Right hindlimb (tissue), 1 donor: ENCODE data around the gene YBX2.

Source experiments
- DNase-seq: peaks from one replicate; pipeline ENCODE4 v3.0.0-alpha.2; 2018

YBX2 gene

DNA sequence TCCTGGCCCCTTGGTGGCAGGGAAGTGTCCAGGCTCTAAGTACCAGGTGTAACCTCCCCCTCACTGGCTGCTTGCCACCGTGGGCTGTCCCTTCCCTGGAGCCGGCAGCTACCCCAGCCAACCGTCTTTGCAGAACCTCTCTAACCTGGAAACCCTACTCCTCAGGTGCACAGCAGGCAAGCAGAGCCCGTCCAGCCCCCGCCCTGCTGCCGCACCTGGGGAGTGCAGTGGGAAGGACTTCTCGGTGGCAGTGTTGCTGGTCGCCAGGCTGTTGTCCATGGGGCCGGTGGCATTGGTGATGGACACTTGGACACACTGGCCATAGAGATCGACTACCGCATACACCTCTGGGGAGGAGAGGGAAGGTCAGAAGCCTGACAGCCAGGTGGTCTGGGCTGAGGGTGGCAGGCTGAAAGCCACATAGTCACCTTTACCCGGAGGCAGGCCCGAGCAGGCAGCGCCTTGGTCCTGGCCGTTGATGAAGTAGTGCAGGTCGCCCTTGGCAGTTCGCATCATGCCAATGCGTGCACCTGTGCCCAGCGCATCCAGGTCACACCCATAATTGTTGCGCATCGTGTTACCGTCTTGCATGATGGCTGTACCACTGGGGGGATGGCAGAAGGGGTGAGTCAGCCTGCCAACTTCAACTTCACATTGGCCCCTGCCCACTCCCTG, 28.2 kb upstream of the YBX2 start:
- no peak for DNase-seq

DNA sequence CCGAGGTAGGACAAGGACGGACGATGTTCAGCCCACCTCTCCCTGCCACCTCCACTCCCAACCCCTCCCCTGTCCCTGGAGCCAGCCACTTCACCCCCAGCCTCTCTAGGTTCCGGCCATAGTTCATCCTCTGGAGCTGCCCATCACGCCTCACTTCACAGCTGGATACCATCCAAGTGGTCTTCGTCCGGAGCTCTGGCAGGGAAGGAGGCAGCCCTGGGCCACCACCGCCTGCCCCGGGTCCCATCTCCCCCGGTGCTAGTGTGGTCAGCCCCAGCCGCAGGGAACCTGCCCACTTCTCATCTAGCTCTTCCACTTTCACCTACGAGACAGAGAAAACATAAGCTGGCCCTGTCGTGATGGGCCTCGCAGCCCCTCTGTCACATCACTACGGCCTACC, 27.0 kb upstream of the YBX2 start:
- DNase-seq: no peak

DNA sequence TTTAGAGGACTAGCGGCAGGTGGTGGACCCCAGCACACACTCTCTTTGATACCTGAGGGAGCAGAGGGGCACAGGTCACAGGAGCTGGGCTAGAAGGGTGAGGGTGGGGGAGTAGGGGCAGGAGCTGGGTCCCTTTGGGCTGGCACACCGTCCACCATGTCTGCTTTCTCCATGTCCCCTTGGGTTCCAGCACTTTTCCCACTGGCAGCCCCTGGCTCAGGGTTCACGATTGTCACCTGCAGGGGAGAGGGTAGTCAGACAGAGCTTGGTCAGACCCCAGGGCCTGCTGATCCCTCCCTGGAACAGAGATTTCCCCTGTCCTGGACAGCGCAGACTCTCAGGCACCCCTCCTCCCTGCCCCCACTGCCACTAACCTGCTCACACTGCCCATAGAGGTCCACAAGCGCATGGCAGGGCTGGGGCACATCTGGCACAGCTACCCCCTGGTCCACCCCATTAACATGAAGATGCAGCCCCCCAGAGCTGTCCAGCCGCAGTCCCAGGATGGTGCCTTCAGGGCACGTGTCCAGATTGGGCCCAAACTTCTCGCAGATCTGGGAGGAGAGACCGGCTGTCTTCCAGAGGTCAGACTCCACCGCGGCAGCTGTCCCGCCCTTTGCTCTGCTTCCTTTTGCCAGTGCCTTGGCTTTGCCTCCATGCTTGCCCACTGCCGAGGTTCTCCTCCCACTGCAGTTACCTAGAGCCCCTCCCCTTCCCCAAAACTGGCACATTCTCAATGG, 23.9 kb upstream of the YBX2 start:
- DNase-seq: no peak

DNA sequence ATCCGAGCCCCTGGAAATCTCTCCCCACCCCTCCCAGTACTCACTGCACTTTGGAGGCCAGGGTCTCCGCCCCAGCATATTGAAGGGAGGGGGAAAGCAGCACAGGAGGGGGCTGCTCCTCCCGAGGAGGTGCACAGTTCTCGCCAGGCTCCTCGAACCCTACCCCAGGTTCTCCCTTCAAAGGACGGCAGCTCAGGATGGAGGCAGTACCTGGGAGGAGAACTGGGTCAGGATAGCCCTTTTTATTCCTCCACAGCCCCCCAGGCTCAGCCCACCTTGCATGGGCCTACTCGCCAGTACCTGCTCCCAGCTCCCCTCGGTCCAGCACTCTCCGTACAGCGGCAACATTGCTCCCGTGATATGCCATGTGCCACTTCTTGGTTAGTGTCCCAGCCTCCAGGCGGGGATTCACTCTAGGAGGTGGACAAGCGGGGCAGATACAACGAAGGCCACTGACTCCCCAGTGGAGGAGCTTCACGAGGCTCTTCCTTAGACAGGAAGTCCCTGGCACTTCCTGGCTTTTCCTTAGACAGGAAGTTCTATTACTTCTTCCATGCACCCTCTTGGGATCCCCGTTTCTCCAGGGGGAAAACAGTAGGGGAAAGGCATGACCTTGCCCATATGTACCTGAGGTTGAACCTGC, 22.8 kb upstream of the YBX2 start:
- no peak for DNase-seq

DNA sequence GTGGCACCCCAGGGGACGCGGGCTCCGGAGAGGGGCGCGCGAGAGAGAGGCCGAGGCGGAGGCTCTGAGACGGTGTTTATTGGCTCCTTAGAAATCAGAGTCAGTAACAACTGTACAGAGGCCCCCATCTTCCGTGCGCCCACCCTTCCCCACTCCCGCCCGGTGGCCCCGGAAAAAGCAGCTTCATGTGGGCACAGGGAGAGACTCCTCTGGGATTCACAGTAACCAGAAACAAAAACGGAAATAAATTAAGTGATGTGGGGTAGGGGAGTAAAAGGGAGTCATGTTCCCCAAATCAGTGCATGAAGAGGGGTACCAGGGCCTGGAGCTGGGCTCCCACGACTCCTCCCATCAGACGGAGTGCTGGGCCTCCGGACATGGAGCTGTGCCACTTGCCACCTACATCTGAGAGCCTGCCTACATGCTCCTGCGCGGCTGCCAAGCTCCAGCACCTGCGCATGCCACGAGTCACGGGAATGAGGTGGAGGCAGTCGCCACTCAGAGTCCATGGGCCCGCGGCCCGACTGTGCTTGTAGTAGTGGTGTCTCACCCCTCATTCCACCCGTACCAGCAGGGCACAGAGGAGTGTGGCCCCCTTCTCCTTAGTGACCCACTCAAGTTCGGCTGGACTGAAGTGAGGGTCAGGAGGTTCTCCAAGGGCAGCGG, 21.3 kb upstream of the YBX2 start:
- DNase-seq: no peak

DNA sequence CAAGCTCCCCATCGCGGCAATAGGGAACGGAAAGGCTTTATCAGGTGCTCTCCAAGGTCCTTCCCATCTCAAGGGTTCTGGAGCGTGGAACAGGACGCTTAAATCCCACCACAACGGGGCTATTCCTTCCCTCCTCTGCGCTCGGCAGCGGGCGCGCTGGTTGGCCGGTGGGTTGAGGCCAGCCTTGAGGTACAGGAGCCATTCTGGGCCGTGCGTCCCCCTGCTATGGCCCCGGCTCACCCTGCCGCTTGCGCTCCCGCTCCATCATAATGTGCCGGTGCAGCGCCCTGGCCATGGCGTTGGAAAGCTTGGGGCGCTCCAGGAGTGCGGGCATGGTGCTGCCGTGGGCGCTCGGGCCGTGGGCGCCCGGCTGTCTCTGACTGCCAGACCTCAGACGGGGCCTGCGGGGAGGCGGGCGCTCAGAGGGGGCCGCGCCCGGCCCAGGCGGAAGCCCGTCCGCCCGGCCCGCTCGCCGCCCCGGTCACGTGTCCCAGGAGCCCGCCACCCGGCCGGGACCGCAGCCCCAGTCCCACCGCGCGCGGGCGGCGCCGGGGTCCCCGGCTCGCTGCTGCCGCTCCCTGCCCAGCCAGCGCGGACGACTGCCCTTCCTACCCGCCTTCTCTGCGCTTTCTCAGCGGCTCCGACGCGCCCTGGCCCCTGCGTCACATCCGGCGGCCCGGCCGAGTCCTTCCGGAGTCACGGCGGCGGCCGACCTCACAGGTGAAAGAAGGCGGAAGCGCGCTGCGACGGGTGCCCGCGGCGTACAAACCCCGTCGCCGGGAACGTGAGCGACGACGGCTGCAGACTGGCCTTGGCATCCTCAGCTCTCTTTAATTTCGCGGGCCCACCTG, 20.5 kb upstream of the YBX2 start, which contains the start of gene GPS2:
Gene GPS2 (minus strand): TSS at position 642 of the 851 bp plus-strand sequence. CDS start 308 bp downstream, at position 334.
- DNase-seq: peak; percentile 94

DNA sequence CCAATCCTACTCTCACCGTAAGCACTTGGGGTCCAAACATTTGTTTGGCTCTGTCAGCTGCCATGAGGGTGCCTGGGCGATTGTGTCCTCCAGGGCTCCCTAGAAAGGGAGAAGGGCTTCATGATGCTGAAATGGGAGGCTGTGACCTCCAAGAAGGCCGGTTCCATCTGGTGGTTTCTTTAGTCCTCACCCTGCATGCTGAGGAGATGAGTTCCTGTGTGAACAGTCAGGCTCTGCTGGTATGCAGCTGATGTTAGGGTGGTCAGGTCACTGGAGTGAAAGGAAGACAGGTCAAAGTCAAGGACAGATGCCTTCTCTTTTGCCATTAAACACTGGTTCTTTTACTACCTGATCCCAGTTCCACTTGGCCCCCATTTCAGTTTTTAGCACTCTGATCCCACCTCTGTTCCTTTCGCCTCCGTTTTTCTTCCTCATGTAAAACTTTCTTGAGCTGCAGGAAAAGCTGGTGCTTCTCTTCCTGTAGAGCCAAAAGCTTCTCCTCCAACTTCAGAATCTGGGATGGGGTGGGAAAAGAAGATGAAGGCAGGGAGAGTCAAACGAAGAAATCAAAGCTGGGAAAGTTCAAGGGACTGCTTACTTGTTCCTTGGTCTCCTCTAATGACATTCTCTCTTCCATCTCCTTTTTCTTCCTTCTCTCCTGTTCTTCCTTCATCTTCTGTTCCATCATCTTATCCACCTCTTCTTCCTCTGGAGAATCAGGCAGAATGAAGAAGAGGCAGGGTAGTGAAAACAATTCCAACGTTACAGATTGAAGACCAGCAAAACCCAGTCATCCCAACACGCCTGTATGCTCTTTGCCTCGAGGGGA, 19.7 kb upstream of the YBX2 start:
- DNase-seq: no peak

DNA sequence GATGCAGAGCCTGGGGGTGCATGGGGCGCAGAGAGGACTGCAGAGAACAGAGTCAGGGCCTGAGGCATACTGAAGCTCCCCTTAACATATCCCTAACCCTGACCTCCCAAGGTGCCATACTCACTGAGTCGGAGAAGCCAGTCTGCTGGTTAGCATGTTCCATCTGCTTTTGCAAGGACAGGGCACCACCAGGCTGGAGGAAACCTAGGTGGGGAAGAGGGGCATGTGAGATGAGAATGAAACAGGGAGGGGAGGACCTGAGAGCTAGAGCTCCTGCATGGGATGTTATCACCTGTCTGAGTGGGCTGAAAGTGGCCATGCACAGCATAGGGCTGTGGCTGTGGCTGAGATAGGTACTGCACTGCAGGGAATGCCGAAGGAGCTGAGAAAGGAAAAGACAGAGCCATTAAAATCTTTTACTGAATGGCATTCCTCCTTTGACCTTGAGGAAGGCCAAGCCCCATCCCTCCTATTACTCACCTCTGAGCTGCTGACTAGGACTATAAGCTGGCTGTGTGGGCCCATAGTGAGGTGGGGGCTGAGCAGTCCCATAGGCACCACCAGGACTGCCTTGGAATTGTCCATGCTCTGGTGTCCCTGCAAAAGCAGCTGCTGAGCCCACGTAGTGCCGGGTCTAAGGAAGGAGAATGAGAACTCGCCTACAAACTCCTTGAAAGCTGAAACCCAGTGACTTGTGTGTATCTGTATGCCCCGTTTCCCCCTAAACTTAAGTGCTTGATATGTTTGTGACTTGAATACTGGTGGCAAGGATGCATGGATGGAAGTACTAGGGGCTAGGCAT, 18.9 kb upstream of the YBX2 start:
- no peak for DNase-seq

DNA sequence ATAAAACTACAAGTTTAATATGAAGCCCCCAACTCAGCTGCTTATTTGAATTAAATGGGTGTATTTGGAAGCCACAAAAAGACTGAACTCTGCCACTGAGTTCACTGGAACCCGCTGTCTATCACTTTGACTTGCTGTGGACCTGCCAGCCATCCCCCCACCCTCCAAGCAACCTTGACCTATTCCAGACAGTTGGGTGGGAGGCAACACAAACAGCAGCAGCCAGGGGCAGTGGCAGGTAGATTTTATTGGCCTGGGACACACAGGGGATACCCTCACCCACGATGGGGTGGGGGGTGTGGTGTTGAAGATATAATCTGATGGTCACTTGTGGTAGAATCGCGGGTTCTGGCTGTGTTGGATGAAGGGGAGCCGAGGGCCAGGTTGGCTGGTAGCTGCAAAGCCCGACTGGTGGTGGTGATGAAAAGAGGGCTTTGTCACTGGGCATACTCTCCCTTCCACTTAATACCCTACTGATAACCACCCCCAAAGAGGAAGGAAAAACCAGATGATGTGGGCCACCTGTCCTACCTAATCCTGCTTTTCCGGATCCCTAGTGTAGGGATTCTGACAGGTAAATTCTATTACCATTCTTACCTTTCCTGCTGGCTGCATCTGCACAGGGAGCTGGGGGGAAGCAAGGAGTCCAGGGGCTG, 18.1 kb upstream of the YBX2 start:
- DNase-seq: no peak

DNA sequence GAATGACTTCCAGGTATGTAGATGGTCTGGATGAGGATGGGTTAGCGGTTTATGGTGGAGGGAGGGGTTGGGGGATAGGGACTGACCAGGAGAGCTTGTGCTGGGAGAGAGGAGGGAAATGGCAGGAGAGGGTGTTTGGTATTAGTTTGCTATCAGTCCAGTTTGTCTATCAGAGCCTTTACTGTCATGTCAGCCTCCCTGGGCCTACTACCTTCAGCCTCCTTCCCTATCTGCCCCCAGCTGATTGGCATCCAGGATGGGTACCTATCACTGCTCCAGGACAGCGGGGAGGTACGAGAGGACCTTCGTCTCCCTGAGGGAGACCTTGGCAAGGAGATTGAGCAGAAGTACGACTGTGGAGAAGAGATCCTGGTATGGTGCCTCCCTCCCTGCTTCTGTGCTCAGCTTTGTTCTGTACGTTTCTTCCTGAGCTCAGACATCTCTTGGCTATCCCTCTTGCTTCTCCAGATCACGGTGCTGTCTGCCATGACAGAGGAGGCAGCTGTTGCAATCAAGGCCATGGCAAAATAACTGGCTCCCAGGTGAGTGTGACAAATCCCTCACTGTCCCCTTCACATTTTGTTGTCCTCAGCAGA, 16.8 kb upstream of the YBX2 start:
- no peak for DNase-seq

DNA sequence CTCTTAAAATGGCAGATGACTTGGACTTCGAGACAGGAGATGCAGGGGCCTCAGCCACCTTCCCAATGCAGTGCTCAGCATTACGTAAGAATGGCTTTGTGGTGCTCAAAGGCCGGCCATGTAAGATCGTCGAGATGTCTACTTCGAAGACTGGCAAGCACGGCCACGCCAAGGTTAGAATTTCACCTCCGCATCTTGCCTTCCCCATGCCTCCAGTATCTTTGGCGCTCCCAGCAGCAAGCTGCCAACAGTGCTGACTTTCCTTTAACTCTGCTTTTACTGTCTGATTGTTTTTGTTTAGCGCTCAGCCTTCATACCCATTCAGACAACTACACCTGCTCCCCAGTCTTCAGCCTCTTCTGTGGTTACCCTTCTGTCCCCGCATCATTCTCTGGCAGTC, 15.2 kb upstream of the YBX2 start:
- DNase-seq: no peak

DNA sequence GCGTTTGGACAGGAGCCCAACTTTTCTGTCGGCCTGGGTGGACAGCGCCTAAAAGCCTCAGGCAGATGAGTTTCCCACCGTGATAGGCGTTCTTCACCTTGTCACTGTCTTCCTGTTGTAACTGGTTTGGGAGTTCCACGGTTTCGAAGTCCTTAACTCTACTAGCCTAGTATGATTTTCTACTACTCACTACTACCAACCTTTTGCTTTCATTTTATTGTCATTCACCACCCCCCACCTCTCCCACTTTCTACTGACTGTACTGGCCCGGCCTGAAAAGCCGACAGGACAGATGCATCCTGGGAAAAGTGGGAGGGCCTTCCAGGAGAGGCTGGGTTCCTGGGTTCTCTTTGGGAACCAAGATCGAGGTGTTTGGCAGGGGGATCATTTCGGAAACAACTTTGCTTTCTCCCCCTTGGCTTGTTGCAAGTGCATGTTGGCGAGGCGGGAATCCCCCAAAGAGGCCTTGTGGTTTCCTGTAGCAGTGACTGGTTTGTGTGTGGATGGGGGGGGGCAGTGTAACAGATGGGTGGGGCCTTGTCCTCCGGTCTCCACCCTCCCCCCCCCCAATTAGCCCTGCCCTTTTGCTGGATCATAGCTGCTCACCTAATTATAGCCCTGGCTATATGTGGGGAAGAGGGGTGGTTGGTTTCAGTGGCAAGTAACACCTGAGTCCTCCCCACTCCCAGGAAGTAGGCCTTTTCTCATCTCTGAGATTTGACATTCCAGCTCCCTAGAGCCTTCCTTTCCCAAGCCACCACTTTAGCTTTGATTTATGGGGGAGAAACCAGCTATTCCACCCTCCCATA, 14.4 kb upstream of the YBX2 start:
- peak; percentile 83 for DNase-seq

DNA sequence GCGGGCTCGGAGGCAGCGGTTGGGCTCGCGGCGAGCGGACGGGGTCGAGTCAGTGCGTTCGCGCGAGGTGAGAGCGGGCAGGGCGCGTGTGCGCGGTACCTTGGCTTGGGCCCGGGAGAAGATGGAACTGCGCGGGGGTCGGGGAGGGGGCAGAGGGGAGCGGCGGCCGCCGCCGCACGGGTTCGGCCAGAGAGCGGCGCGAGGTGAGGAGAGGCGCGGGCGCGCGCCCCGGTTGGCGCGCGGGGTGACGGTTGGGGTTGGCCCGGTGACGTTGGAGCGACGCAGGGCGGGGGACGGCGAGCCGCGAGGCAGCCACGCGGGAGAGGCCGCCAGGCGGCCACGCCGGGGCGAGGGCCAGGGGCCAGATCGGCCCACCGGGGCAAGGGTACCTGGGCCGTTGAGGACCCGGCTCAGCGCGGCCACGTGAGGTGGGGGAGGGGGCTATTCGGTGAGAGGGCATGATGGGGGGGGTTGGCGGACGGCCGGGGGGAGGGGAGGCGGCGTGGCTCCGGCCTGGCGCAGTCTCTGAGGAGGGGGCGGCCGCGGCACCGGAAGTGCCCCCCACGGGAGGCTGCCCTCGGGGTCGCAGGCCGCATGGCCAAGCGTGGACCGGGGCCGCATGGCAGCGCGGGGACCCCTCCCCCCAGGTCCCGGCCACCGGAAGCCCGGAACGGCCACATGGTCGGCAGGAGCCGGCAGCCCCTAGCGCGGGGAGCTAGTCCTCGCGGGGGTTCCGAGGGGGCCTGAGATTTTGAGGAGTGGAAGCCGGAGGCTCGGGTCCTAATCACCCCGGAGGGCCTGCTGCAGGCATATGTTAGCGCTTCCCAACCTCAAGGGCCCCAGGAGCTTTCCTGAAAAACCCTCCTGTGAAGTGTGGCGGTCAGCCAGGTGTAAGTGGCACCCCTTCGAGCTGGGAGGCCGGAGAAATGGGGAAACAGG, 13.5 kb upstream of the YBX2 start:
- no peak for DNase-seq

DNA sequence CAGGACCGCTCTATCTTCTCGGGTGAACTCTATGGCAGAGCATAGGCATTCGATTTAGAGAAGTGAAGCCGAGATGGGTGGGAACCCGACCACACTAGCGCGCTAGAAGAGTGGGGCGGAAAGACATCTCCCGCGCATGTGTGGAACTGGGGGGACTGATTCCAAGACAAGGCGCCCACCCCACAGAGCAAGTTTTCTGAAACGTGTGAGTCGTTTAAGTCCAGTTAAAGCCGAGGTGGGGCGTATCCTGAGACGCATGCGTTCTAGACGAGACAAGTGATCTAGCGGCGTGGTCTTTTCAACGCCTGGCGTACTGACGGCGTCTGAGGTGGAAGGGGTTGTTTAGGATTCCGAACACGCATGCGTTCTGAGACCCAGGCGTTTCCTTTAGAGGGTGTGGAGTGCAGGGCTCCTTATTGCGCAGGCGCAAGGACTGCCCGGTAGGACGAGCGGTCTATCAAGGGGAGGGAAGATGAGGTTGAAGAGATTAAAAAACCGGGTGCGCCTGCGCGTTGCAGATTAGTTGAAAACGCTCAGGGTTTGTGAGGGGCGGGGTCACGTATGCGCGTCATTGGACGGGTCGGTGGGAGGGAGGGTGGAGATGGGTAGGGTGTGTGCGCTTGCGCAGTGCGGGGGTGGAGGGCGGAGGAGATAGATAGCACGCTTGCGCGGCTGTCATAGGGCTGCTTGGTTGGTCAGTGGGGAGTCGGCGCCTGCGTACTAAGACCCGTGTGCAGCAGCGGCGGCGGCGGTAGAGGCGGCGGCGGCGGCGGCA, 12.7 kb upstream of the YBX2 start, which contains the start of gene EIF5A:
Gene EIF5A (plus strand): TSS at position 718 of the 775 bp plus-strand sequence. CDS start 2,008 bp downstream, outside the sequence.
- DNase-seq: peak; percentile 100

DNA sequence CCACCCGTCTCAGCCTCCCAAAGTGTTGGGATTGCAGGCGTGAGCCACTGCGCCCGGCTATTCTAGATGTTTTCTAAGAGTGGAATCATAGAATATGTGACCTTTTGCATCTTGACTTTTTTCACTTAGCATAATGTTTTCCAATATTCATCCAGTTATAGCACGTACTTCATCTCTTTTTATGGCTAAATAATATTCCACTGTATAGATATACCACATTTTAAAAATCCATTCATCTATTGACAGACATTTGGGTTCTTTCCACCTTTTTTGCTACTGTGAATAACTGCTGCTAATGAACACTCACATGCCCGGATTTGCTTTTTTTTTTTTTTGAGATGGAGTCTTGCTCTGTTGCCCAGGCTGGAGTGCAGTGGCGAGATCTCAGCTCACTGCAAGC, 9.7 kb upstream of the YBX2 start:
- DNase-seq: no peak

DNA sequence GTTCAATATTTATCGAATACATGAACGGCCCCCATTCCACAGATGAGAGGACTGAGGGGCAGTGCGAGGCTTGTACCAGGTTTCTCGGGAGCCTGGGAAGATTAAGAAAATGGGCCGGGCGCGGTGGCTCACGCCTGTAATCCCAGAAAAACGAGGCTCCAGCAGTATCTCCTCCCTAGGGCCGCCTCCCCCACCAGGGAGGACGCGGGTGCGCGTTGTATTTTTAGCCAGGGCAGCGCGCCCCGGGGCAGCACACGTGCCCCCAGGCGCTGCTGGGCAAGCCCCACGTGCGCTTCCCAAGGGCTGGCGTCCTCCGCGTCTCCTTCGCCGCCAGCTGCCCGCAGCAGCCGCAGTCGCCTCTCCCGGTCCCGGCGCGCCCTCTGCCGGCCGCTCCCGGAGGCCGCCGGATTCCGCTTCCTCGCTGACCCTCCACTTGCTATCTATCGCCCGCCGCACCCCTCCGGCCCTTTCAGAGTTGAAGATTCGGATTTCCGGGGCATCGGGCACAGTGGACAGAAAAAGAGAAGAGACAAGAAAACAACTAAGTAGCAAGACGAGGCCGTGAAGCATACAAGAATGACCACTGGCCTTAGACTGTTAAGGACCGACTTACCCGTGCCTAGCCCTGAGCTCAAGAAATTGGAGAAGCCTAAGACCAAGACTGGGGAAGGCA, 1.9 kb upstream of the YBX2 start:
- peak; percentile 84 for DNase-seq
